GM19035 (cell line): Measurements from ENCODE around the gene IQCK.

ENCODE experiments used
- ATAC-seq: cut with Tn5 transposase; IDR thresholded peaks from one replicate; pipeline ENCODE4 v1.9.1; 2021; ENCODE audit not compliant: unreplicated experiment

IQCK gene

GRCh38 chr16:19879241-19879792, 161.2 kb downstream of the IQCK start:
- ATAC-seq, result no peak

DNA sequence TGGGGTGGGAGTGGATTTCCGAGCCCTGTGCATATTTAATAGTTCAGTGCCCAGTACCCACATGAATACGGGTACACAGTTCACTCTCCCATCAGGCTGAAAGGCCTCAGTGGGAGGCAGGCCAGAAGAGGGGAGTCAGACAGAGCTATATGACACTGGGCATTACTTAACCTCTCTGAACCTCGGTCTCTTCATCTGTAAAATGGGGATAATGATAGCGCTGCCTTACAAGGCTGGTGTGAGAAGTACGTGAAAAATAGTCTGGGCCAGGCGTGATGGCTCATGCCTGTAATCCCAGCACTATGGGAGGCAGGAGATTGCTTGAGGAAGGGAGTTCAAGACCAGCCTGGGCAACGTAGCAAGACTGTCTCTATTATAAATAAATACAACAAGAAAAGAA, 163.0 kb downstream of the IQCK start:
- ATAC-seq, result no peak

GRCh38 chr16:19881783-19882182, 163.7 kb downstream of the IQCK start:
- no peak for ATAC-seq

- no peak for ATAC-seq
Observed at GRCh38 chr16:19882186-19882585, 164.1 kb downstream of the IQCK start.

- no peak for ATAC-seq
Observed at GRCh38 chr16:19882646-19883045, 164.6 kb downstream of the IQCK start.

GRCh38 chr16:19883296-19883965, 165.4 kb downstream of the IQCK start:
- no peak for ATAC-seq

GRCh38 chr16:19883966-19884485, 166.0 kb downstream of the IQCK start:
- ATAC-seq, result no peak

GRCh38 chr16:19884611-19885450, 166.8 kb downstream of the IQCK start, which contains the start of gene GPRC5B:
TSS of gene GPRC5B (minus strand) at chr16:19884848. CDS start at chr16:19872845, 12,003 bp downstream.
- ATAC-seq, result no peak

GRCh38 chr16:19885451-19886072, 167.5 kb downstream of the IQCK start:
- ATAC-seq, result no peak

- no peak for ATAC-seq
Observed at GRCh38 chr16:19886073-19886941, 168.2 kb downstream of the IQCK start.

DNA sequence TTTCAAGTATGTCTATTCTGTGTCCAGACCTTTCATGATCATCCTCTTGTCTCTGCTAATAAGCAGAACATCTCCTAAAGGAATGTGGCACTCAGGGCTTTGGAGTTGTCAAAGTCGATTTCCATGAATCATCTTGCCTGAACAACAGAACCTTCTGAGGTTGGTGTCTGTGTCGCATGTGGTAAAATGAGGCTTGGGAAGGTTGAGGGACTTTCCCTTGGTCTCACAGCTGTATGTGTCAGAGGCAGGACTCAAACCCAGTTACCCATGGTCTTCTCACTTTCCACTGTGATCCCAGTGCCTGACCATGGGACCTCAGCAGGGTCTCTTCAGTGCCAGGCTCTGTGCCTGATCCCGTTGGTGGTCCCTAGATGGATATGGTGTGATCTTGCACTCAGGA, 170.8 kb downstream of the IQCK start:
- ATAC-seq, result no peak

DNA sequence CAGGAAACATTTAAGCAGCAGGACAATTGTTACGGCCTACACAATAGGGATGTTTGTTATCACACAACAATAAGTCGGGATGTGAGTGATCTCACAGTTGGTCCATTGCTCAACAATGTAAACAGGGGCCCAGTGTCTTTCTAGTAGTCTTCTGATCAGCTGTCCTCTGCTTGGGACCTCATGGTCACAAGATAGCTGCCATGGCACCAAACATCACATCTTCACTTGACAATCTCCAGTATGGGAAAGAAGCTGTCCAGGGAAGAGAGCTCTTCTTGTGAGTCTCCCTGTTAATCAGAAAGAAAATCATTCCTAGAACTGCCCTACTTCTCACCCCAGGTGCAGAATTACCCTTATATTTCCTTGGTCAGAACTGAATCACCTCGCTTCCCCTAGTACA, 172.8 kb downstream of the IQCK start:
- no peak for ATAC-seq

GRCh38 chr16:19892902-19893301, 174.8 kb downstream of the IQCK start:
- no peak for ATAC-seq

DNA sequence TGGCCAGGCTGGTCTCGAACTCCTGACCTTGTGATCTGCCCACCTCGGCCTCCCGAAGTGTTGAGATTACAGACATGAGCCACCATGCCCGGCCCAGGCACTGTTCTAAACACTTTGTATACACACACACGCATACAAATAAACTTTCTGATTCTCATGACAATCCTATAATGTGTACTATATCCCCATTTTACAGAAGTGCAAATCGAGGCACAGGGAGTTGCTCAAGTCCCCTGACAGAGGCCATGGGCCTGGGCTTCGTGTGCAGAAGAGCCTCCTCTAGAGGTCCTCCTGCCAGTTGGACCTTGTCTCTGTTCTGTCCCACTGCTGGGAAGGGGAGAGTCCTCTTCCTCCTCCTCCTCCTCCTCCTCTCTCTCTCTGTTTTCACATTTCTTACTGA, 176.5 kb downstream of the IQCK start:
- no peak for ATAC-seq

DNA sequence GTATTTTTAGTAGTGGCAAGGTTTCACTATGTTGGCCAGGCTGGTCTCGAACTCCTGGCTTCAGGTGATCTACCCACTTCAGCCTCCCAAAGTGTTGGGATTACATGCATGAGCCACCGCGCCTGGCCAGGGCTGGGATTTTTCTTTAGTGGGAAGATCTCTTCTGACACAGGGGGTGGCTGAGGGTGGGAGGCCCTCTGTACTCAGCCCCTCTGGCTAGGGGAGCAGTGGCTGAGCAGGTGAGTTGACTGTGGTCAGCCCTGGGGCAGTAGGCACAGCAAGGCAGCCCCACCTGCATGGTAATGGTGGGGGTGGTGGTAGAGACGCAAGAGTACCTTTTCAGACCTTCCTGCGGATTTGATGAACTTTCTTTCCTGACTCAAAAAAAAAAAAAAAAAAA, 178.9 kb downstream of the IQCK start:
- ATAC-seq, result no peak

GRCh38 chr16:19898166-19898565, 180.1 kb downstream of the IQCK start:
- ATAC-seq, result no peak

DNA sequence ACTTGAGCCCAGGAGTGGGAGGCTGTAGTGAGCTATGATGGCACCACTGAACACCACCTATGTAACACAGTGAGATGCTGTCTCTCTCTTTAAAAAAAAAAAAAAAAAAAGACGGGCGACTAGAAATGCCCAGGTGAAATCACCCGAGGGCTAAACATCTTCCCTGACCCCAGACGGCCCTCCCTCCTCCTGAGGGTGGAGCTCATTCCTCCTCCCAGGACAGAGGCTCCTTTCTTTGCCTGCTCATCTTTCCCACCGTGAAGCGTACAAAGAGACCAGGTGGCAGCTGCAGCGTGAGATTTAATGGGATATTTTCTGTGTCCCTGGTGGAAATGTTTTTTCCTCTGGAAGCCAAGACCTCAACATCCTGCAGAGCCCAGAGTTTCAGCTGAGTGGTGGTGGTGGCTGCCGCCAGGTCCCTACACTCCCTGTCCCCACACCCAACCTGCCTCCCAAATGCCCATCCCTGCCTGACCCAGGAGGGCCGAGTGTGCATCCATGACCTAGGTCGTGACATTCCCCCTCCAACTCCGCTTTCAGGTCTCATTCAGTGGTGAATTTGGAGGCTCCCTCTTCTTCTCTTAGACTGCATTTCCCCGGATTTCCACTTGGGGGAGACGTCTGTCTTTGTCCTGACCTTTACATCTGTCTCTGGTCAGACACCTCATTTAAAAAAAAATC, 181.0 kb downstream of the IQCK start:
- ATAC-seq, result no peak

DNA sequence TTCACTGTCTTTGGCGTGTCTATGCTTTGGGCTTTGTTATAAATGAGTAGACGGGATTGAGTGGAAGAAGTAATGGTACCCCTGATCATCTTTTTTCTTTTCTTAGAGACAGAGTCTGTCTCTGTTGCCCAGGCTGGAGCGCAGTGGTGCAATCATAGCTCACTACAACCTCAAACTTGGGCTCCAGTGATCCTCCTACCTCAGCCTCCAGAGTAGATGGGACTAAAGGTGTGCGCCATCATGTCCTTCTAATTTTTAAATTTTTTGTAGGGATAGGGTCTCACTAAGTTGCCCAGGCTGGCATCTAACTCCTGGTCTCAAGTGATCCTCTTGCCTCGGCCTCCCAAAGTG, 181.5 kb downstream of the IQCK start:
- ATAC-seq, result no peak

DNA sequence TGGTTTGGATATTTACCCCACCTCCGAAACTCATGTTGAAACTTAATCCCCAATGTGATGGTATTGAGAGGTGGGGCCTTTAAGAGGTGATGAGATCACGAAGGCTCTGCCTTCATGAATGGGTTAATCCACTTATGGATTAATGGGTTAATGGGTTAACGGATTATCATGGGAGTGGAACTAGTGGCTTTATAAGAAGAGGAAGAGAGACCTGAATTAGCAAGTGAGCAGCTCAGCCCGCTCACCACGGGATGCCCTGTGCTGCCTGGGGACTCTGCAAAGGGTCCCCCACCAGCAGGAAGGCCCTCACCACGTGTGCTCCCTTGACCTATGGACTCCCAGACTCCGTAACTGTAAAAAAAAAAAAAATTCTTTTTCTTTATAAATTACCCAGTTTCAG, 183.1 kb downstream of the IQCK start:
- no peak for ATAC-seq
